ENCODE results near the gene GPC6.

DNA sequence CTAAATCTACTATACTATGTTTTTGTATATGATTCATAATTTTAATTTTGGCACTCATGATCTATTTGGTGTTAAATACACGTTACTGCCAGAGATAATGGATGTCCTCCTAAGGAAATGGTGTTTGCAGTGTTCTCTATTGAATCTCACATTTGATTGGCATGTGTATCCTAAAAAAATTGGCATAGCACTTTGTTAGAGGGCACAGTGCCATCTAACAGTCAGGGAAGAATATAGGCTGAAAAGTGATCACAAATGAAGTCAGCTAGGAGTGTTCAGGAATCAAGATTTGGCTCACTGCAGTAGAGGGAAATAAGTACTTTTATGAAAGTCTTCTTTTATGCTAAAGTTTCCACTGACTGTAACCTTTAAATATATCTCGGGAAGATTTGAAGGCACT, 624.6 kb downstream of the GPC6 start:
- TF ChIP-seq, protein P1, sequence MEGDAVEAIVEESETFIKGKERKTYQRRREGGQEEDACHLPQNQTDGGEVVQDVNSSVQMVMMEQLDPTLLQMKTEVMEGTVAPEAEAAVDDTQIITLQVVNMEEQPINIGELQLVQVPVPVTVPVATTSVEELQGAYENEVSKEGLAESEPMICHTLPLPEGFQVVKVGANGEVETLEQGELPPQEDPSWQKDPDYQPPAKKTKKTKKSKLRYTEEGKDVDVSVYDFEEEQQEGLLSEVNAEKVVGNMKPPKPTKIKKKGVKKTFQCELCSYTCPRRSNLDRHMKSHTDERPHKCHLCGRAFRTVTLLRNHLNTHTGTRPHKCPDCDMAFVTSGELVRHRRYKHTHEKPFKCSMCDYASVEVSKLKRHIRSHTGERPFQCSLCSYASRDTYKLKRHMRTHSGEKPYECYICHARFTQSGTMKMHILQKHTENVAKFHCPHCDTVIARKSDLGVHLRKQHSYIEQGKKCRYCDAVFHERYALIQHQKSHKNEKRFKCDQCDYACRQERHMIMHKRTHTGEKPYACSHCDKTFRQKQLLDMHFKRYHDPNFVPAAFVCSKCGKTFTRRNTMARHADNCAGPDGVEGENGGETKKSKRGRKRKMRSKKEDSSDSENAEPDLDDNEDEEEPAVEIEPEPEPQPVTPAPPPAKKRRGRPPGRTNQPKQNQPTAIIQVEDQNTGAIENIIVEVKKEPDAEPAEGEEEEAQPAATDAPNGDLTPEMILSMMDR (IDR thresholded peaks at IDR 0.05; ENCODE audit: insufficient read depth, low read depth, low read length), result no peak
- TF ChIP-seq EZH2 (IDR thresholded peaks at IDR 0.05; ENCODE audit: insufficient read depth, low read length), result no peak

All from astrocyte (in vitro differentiated cells and primary cell).